Activated naive CD4-positive, alpha-beta T cell (primary cell): ENCODE measurements around the gene TLR4.

Experiments
- DNase-seq, 4 experiments: peaks; one replicate each; lab custom pipeline; 2025; lab: John Stamatoyannopoulos, UW

TLR4 gene

GRCh38 chr9:117714282-117714681 is 10.1 kb downstream of the TLR4 start:
- DNase-seq, result no peak

- no peak for DNase-seq
Observed at GRCh38 chr9:117715411-117715989, 11.3 kb downstream of the TLR4 start.

GRCh38 chr9:117718085-117718484 is 13.9 kb downstream of the TLR4 start:
- DNase-seq, result no peak

GRCh38 chr9:117718701-117719100 is 14.5 kb downstream of the TLR4 start:
- no peak for DNase-seq

GRCh38 chr9:117719161-117719920 is 15.1 kb downstream of the TLR4 start:
- DNase-seq, result no peak

GRCh38 chr9:117720066-117720465 is 15.9 kb downstream of the TLR4 start:
- DNase-seq, result no peak

- no peak for DNase-seq
Observed at GRCh38 chr9:117720555-117720954, 16.4 kb downstream of the TLR4 start.

- DNase-seq, result no peak
Observed at GRCh38 chr9:117720987-117721386, 16.8 kb downstream of the TLR4 start.

GRCh38 chr9:117722108-117722761 is 18.0 kb downstream of the TLR4 start:
- no peak for DNase-seq

GRCh38 chr9:117723986-117724625 is 19.9 kb downstream of the TLR4 start:
- DNase-seq, result no peak

GRCh38 chr9:117725426-117725887 is 21.3 kb downstream of the TLR4 start:
- DNase-seq, result no peak

GRCh38 chr9:117729375-117729774 is 25.2 kb downstream of the TLR4 start:
- no peak for DNase-seq

GRCh38 chr9:117732494-117732893 is 28.3 kb downstream of the TLR4 start:
- DNase-seq, result no peak

- no peak for DNase-seq
Observed at GRCh38 chr9:117733465-117733864, 29.3 kb downstream of the TLR4 start.

GRCh38 chr9:117734082-117734481 is 29.9 kb downstream of the TLR4 start:
- no peak for DNase-seq

- no peak for DNase-seq
Observed at GRCh38 chr9:117734523-117735314, 30.5 kb downstream of the TLR4 start.

GRCh38 chr9:117737721-117738226 is 33.6 kb downstream of the TLR4 start:
- DNase-seq, result no peak

- no peak for DNase-seq
Observed at GRCh38 chr9:117739206-117739605, 35.0 kb downstream of the TLR4 start.

GRCh38 chr9:117739624-117740347 is 35.6 kb downstream of the TLR4 start:
- no peak for DNase-seq

- DNase-seq, result no peak
Observed at GRCh38 chr9:117742131-117742530, 37.9 kb downstream of the TLR4 start.

- DNase-seq, result no peak
Observed at GRCh38 chr9:117744369-117744768, 40.2 kb downstream of the TLR4 start.
